Gastrocnemius medialis (tissue), 4 donors: ENCODE measurements around the gene GTF3C5.

Experiments
- POLR2A ChIP-seq, 2 donors: fragments of 450-650 bp; IDR thresholded peaks; one replicate each; pipeline ENCODE4 v1.6.1; 2017; ENCODE audit warnings: antibody characterized with exemption in 2 of 2, mild to moderate bottlenecking in 2 of 2, moderate library complexity in 2 of 2
- TF ChIP-seq, protein P1 (sequence below), 5 experiments: fragments of 450-650 bp in 3 of 5; fragments of 200-600 bp in 2 of 5; sonication (generic) in 2 of 5; IDR thresholded peaks in 4 of 5; conservative IDR thresholded peaks in 1 of 5; 1 replicate in 4 of 5; 2 replicates in 1 of 5; pipeline ENCODE4 v1.5.1; 2016 to 2019; ENCODE audit warnings: antibody characterized with exemption in 5 of 5, mild to moderate bottlenecking in 3 of 5, moderate library complexity in 3 of 5

DNA sequence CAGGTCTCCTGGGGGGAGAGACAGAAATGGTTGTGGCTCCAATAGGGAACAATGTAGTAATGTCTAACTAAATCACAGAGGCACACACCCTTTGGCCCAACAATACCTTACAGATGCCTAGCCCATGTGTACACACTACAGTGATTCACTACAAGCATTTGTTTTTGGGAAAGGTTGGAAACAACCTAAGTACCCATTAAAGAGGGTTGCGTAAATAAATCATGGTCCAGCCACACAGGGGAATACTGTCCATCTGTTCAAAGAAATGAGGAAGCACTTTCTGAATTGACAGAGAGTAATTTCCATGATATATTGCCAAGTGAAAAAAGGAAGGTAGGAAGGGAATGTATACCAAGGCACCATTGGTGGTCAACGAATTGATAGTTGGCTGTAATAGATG, 22.0 kb upstream of the GTF3C5 start:
- TF ChIP-seq, protein P1, sequence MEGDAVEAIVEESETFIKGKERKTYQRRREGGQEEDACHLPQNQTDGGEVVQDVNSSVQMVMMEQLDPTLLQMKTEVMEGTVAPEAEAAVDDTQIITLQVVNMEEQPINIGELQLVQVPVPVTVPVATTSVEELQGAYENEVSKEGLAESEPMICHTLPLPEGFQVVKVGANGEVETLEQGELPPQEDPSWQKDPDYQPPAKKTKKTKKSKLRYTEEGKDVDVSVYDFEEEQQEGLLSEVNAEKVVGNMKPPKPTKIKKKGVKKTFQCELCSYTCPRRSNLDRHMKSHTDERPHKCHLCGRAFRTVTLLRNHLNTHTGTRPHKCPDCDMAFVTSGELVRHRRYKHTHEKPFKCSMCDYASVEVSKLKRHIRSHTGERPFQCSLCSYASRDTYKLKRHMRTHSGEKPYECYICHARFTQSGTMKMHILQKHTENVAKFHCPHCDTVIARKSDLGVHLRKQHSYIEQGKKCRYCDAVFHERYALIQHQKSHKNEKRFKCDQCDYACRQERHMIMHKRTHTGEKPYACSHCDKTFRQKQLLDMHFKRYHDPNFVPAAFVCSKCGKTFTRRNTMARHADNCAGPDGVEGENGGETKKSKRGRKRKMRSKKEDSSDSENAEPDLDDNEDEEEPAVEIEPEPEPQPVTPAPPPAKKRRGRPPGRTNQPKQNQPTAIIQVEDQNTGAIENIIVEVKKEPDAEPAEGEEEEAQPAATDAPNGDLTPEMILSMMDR (IDR thresholded peaks at IDR 0.05 in 4 of 5, conservative IDR thresholded peaks at IDR 0.05 in 1 of 5) = no peak
- TF ChIP-seq POLR2A (IDR thresholded peaks at IDR 0.05) = no peak
